ENCODE measurements around the gene COL4A1.

The COL4A1 gene

DNA sequence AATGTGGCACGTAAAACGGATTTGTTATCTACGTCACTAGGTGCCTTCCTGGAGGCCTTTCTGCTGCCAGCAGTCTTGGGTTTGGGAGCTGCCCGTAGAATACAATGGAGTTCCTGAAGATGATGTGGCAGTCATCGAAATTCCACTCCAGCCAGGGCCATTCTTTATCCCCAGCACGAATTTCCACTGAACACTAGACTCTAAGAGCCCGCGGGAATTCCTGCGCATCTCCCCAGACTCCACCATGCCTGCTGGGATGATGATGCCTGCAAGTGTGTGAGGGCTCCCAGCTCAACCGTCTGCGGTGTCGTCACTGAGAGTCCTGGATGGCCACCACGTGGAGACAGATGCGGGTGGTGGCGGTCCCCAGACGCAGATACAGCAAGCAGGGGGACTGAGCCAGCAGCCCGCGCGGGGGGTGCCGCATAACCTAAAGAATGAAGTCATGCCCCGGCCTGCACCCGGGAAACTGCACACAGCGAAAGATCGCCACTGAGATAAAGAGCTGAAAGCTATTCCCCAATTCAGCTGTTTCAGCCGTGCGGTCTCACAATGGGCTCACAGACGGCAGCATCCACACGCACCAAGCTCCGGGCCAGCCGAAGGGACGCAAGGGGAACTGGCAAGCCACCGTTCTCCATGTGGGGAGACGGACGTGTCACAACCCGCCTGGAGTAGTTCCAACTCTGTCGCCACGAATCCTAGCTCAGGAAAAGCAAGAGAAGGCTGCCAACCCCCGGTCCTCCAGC is 41.1 kb downstream of the COL4A1 start:
- TF ChIP-seq, protein P1, sequence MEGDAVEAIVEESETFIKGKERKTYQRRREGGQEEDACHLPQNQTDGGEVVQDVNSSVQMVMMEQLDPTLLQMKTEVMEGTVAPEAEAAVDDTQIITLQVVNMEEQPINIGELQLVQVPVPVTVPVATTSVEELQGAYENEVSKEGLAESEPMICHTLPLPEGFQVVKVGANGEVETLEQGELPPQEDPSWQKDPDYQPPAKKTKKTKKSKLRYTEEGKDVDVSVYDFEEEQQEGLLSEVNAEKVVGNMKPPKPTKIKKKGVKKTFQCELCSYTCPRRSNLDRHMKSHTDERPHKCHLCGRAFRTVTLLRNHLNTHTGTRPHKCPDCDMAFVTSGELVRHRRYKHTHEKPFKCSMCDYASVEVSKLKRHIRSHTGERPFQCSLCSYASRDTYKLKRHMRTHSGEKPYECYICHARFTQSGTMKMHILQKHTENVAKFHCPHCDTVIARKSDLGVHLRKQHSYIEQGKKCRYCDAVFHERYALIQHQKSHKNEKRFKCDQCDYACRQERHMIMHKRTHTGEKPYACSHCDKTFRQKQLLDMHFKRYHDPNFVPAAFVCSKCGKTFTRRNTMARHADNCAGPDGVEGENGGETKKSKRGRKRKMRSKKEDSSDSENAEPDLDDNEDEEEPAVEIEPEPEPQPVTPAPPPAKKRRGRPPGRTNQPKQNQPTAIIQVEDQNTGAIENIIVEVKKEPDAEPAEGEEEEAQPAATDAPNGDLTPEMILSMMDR (IDR thresholded peaks at IDR 0.05; ENCODE audit: insufficient read depth, low read depth, low read length, missing control alignments), result no peak
- DNase-seq (ENCODE audit: low read depth), result no peak
- no peak overlapping the region for H3K4me3 ChIP-seq (ENCODE audit: low read depth, low read length)

- DNase-seq (ENCODE audit: low read depth), result no peak
- H3K4me3 ChIP-seq (ENCODE audit: low read depth, low read length), result no peak overlapping the region
- TF ChIP-seq, protein P1 (IDR thresholded peaks at IDR 0.05; ENCODE audit: insufficient read depth, low read depth, low read length, missing control alignments), result no peak
Observed at GRCh38 chr13:110265341-110265681, 41.6 kb downstream of the COL4A1 start.

- H3K4me3 ChIP-seq (ENCODE audit: low read depth, low read length), result no peak overlapping the region
- TF ChIP-seq, protein P1 (IDR thresholded peaks at IDR 0.05; ENCODE audit: insufficient read depth, low read depth, low read length, missing control alignments), result no peak
- no peak for DNase-seq (ENCODE audit: low read depth)
Observed at GRCh38 chr13:110264685-110265275, 42.2 kb downstream of the COL4A1 start.

DNA sequence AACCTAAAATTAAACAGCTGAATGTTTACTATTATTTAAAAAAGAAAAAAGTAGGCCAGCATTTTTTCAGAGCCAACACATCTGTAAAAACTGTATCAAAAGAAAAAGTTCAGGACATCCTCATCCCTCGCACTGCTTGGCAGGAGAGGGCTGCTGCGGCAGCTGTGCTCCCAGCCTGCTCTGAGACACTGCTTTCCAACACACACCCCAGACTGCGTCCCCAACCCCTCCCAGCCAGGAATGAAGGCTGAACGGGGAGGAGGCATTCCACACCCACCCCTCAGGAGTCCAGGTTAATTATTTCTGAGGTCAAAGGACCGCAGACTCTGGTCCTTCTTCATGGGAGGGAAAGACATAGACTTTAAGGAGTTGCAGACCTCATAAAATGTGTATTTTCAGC is 43.1 kb downstream of the COL4A1 start:
- TF ChIP-seq, protein P1 (IDR thresholded peaks at IDR 0.05; ENCODE audit: insufficient read depth, low read depth, low read length, missing control alignments), result no peak
- no peak overlapping the region for H3K4me3 ChIP-seq (ENCODE audit: low read depth, low read length)
- DNase-seq (ENCODE audit: low read depth), result no peak

DNA sequence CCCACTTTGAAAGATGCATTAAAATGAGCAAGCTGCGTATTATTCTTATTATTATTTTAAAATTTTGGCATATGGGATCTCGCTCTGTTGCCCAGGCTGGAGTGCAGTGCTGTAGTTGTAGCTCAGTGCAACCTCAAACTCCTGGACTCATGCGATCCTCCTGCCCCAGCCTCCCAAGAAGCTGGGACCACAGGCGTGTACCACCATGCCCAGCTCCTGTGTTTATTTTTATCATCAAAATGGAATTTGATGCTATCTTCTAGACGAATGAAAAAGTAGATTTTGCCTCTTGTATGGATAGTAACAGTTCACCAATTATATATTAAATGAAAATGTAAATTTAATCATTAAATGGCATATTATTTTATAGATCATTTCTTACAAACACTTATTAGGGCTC is 43.6 kb downstream of the COL4A1 start:
- TF ChIP-seq, protein P1 (IDR thresholded peaks at IDR 0.05; ENCODE audit: insufficient read depth, low read depth, low read length, missing control alignments), result no peak
- H3K4me3 ChIP-seq (ENCODE audit: low read depth, low read length), result no peak overlapping the region
- DNase-seq (ENCODE audit: low read depth), result no peak

DNA sequence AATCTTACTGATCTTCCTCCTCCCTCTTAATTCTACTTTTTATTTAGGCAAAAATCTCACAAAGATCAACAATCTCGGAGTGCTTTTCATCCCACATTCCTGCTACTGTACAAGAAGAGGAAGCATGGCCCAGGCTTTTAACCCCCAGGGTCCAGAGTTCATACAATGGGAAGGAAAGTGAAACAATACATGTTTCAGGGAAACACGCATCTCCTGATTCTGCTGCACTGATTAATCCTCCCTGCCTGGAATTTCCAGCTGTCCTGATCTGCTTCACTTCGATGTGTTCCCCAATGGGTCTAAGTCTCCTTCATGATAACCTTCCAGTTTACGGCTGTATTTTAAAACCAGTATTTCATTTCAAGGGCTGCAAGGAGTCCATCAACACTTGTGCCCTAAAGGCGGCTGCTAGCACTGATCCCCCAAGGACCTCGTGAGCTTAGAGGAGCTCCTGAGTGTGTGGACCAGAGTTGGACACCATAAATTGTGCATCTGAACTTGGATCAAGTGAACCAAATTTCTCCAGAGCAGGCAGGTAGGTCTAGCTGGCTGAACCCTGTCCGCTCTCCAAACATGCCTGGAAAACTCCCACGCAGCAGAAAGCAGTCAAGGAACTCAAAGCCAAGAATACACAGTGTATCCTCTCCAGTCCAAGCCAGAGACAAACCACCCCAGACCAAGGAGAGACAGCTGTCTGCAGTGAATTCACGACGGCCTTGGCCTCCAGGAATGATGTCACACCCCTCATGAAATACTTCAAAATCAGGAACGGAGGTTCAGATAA is 44.3 kb downstream of the COL4A1 start:
- TF ChIP-seq, protein P1 (IDR thresholded peaks at IDR 0.05; ENCODE audit: insufficient read depth, low read depth, low read length, missing control alignments), result no peak
- no peak for DNase-seq (ENCODE audit: low read depth)
- no peak overlapping the region for H3K4me3 ChIP-seq (ENCODE audit: low read depth, low read length)
